Measurements from ENCODE around the gene STYK1. TPM values are rescaled to one million over a fixed set of nuclear protein-coding genes. Genes with fewer than 3 reads are reported as not detected.
"Not testable (repeated sequence)": the region's sequence is repeated elsewhere in the genome, so short reads cannot be mapped to it uniquely, and the experiment has no call there.

Gene STYK1
- total and polyA plus RNA-seq, 8 donors = 2.3 to 23.7 (median 7.1) TPM

DNA sequence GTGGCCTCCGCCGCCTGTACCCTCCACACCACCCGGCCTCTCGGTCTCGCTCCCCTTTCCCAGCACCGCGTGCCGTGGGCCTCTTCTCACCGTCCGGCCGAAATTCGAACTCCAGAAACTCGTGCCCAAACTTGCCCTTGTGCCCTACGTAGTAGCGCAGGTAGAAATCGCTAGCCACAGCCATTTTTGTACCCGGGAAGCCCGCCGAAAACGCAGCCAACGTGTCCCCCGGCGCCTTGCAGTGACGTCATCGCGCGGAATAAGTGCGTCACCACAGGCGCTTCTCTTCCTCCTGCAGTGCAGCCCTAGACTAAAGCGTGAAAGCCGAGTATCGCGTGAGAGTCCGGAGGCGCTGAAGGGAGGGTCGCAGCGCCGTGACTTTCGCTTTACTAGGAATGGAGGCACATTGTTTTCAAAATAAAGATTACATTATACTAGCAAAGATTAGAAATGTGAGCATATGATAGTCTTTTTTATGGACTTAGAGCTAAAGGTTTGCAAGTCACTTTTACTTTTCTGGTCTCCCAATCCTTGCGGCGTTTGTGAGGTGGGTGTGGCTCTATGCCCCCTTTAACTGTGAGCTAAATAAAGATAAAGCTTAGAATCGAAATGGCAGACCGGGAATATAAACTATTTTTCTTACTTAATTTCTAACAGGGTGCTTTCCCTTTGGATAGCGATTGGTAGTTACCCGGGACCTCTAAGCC, 60.4 kb downstream of the STYK1 start, which contains the start of gene MAGOHB:
MAGOHB (minus strand) TSS at position 261 of the 707 bp plus-strand sequence; CDS start at position 184, 77 bp downstream.
- no peaks in the 10 kb centered on the region for H3K9me3 ChIP-seq
- intact Hi-C loops (cut with DNase I; ENCODE audit: low total_unique reads) = loop anchor here (10.0 kb wide), 1 partner anchor 141 kb away; no protein-coding TSS in a partner anchor
- peak; percentile 97 to 99 for DNase-seq
- 0 to 1% (median 0%) methylated on average over 43 to 45 of the region's 45 CpGs for WGBS, 5 donors
- peak within 1 kb of the TSS; percentile 80 to 96 (median 89) for H3K27ac ChIP-seq
- H3K4me1 ChIP-seq = peaks cover 11 to 44% (median 27%) of the 10 kb centered on the region in 4 donors
- TF ChIP-seq, protein P1, sequence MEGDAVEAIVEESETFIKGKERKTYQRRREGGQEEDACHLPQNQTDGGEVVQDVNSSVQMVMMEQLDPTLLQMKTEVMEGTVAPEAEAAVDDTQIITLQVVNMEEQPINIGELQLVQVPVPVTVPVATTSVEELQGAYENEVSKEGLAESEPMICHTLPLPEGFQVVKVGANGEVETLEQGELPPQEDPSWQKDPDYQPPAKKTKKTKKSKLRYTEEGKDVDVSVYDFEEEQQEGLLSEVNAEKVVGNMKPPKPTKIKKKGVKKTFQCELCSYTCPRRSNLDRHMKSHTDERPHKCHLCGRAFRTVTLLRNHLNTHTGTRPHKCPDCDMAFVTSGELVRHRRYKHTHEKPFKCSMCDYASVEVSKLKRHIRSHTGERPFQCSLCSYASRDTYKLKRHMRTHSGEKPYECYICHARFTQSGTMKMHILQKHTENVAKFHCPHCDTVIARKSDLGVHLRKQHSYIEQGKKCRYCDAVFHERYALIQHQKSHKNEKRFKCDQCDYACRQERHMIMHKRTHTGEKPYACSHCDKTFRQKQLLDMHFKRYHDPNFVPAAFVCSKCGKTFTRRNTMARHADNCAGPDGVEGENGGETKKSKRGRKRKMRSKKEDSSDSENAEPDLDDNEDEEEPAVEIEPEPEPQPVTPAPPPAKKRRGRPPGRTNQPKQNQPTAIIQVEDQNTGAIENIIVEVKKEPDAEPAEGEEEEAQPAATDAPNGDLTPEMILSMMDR (IDR thresholded peaks at IDR 0.05) = peak in 1 of 7 experiments; percentile 29
- TF ChIP-seq EP300 (IDR thresholded peaks at IDR 0.05) = no peak
- peak in 1 of 4 donors; percentile 58 for TF ChIP-seq POLR2A (IDR thresholded peaks at IDR 0.05)
- peak; percentile 95 to 99 (median 98) for TF ChIP-seq POLR2AphosphoS5 (IDR thresholded peaks at IDR 0.05)
- peak within 1 kb of the TSS; percentile 82 to 87 (median 83) for H3K4me3 ChIP-seq
- H3K27me3 ChIP-seq = no peaks in the 10 kb centered on the region
- H3K36me3 ChIP-seq = peaks cover 4 to 21% (median 18%) of the 10 kb centered on the region in 4 donors

GRCh38 chr12:10612984-10613348, 60.9 kb downstream of the STYK1 start:
- peak overlapping the region; percentile 82 to 87 (median 83) for H3K4me3 ChIP-seq
- WGBS, 5 donors = 0 to 1% (median 0%) methylated on average over 6 of the region's 6 CpGs

GRCh38 chr12:10612110-10612509, 61.7 kb downstream of the STYK1 start:
- H3K4me1 ChIP-seq = peaks cover 11 to 44% (median 27%) of the 10 kb centered on the region in 4 donors
- peak overlapping the region in 1 of 5 donors; percentile 96 for H3K27ac ChIP-seq
- H3K4me3 ChIP-seq = peak overlapping the region; percentile 82 to 87 (median 83)
- intact Hi-C loops (cut with DNase I; ENCODE audit: low total_unique reads) = loop anchor here (10.0 kb wide), 1 partner anchor 143 kb away; no protein-coding TSS in a partner anchor
- peaks cover 7 to 33% (median 28%) of the 10 kb centered on the region in 4 donors for H3K36me3 ChIP-seq
- 57 to 71% (median 62%) methylated on average over 6 of the region's 6 CpGs for WGBS, 5 donors
- TF ChIP-seq, protein P1 (IDR thresholded peaks at IDR 0.05) = no peak
- no peak for TF ChIP-seq POLR2A (IDR thresholded peaks at IDR 0.05)
- TF ChIP-seq POLR2AphosphoS5 (IDR thresholded peaks at IDR 0.05) = no peak
- TF ChIP-seq EP300 (IDR thresholded peaks at IDR 0.05) = no peak
- DNase-seq = peak in 1 of 2 donors; percentile 33
- H3K9me3 ChIP-seq = no peaks in the 10 kb centered on the region
- H3K27me3 ChIP-seq = no peaks in the 10 kb centered on the region

More at GRCh38 chr12:10612984-10613348, 60.9 kb downstream of the STYK1 start:
- TF ChIP-seq, protein P1 (IDR thresholded peaks at IDR 0.05) = no peak
- TF ChIP-seq POLR2A (IDR thresholded peaks at IDR 0.05) (no peak), POLR2AphosphoS5 (IDR thresholded peaks at IDR 0.05) (no peak), EP300 (IDR thresholded peaks at IDR 0.05) (no peak)
- Histone ChIP-seq H3K4me1 (peaks cover 11 to 44% (median 27%) of the 10 kb centered on the region in 4 donors), H3K27ac (peak overlapping the region; percentile 80 to 96 (median 89)), H3K27me3 (no peaks in the 10 kb centered on the region), H3K36me3 (peaks cover 4 to 24% (median 20%) of the 10 kb centered on the region in 4 donors), H3K9me3 (no peaks in the 10 kb centered on the region)
- intact Hi-C loops (cut with DNase I; ENCODE audit: low total_unique reads) = loop anchor here (10.0 kb wide), 1 partner anchor 142 kb away; no protein-coding TSS in a partner anchor
- no peak for DNase-seq

DNA sequence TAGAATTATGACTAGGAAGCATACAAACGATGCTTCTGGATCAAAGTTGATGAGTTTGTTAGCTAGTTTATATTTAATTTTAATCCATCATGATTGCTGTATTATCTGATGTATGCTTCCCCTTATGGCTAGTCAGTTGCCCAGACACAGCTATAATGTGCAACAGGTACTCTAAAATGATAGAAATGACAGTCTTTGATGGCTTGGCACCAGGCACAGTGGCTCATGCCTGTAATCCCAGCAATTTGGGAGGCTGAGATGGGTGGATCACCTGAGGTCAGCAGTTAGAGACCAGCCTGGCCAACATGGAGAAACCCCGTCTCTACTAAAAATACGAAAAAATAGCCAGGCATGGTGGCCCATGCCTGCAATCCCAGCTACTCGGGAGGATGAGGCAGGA, 62.6 kb downstream of the STYK1 start:
- Histone ChIP-seq H3K36me3 (peaks cover 9 to 42% (median 34%) of the 10 kb centered on the region in 4 donors), H3K4me1 (peaks cover 11 to 37% (median 27%) of the 10 kb centered on the region in 4 donors)
- 78 to 89% (median 86%) methylated on average over 4 of the region's 4 CpGs for WGBS, 5 donors
- intact Hi-C loops (cut with DNase I; ENCODE audit: low total_unique reads) = loop anchor here (10.0 kb wide), 1 partner anchor 144 kb away; no protein-coding TSS in a partner anchor
- not testable (repeated sequence) for H3K9me3 ChIP-seq, H3K27ac ChIP-seq, H3K4me3 ChIP-seq, H3K27me3 ChIP-seq, DNase-seq

All from stomach (tissue), 9 donors.